GM13977 (cell line): ENCODE results near the gene FUOM.

Experiments used
- DNase-seq: peaks from one replicate; pipeline ENCODE4 v3.0.0; 2012; ENCODE audit warnings: low spot score
- in situ Hi-C: fragments of 300-500 bp; cut with MboI; formaldehyde crosslinking; loops from one replicate; pipeline ENCODE4 v1.12.0; 2022; ENCODE audit warnings: low sequenced_read_pairs, low pct_unique_long_range_greater_than_20kb, mixed read lengths, inconsistent platforms; ENCODE audit not compliant: unreplicated experiment
- TF ChIP-seq, protein P1 (sequence below): IDR thresholded peaks from 2 replicates; pipeline ENCODE4 v1.5.1; 2012; ENCODE audit warnings: mild to moderate bottlenecking, control low read depth; ENCODE audit not compliant: insufficient read depth; ENCODE audit errors: extremely low read depth, missing control alignments

FUOM gene

DNA sequence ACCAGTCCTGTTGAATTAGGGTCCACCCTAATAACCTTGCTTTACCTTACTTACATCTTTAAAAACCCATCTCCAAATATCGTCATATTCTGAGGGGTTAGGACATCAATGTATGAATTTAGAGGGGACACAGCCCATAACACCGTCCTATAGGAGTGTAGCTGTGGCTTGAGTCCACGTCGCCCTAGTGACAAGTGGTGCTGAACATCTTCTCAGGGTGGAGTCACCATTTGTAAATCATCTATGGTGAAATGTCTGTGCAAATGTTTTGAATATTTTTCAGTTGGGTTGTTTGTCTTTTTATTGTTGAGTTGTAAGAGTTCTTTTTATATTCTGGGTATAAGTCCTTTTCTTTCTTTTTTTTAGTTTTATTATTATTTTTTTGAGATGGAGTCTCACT is 15.8 kb downstream of the FUOM start:
- in situ Hi-C loops = no loop called here
- TF ChIP-seq, protein P1, sequence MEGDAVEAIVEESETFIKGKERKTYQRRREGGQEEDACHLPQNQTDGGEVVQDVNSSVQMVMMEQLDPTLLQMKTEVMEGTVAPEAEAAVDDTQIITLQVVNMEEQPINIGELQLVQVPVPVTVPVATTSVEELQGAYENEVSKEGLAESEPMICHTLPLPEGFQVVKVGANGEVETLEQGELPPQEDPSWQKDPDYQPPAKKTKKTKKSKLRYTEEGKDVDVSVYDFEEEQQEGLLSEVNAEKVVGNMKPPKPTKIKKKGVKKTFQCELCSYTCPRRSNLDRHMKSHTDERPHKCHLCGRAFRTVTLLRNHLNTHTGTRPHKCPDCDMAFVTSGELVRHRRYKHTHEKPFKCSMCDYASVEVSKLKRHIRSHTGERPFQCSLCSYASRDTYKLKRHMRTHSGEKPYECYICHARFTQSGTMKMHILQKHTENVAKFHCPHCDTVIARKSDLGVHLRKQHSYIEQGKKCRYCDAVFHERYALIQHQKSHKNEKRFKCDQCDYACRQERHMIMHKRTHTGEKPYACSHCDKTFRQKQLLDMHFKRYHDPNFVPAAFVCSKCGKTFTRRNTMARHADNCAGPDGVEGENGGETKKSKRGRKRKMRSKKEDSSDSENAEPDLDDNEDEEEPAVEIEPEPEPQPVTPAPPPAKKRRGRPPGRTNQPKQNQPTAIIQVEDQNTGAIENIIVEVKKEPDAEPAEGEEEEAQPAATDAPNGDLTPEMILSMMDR = no peak
- DNase-seq = no peak

DNA sequence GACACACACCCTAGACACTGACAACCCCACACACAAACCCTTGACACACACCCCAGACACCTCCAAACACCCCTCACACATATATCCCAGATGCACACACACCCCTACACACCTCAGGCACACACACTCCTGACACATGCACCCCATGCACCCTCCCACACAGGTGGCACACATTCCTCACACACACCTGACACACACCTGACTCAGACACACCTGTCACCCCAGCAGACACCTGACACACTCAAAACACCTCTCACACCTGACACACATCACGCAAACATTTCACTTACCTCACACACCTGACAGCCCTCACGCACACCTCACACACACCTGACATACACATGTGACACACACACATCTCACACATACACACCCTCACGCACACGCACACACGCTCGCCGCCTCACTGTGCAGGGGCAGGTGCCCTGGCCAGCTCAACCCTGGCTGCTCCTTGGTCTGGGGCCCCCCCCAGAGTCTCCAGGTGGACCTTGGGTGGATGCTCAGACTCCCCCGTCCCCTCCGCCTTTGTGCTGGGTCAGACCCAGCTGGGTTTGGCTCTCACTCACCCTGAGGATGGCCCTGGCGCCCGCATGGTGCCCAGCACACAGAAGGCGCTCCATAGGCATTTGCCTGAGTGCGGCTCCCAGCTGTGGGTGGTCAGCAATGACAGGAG is 18.0 kb downstream of the FUOM start:
- TF ChIP-seq, protein P1 = no peak
- DNase-seq = no peak
- in situ Hi-C loops = no loop called here

DNA sequence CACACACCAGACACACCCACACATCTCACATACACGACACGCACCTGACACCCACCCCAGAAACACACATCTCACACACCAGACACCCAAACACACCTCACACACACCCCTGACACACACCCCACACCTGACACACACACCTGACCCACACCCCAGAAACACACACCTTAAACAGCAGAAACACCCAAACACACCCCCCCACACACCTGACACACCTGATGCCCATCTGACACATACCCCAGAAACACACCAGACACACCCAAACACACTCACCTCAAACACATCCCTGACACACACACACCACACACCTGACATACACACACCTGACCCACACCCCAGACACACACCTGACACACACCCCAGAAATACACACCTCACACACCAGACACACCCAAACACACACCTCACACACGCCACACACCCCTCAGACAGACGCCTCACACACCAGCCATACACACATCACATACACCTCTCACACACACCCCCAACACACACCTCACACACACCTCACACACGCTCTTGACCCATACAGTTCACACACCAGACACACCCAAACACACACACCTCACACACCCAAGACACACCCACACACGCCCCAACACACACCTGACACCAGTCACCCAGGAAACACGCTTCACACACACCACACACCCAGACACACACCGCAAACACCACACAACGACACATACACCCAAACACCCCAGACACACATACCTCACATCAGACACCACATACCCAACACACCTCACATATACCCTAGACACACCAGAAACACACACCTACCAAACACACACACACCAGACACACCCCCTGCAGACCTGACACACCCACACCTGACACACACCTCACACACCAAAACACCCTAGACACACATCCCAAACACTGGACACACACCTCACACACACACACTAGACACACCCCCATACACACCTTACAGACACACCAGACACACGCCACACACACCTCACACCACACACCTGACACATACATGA is 19.4 kb downstream of the FUOM start:
- in situ Hi-C loops = no loop called here
- no peak for DNase-seq
- TF ChIP-seq, protein P1 = no peak

DNA sequence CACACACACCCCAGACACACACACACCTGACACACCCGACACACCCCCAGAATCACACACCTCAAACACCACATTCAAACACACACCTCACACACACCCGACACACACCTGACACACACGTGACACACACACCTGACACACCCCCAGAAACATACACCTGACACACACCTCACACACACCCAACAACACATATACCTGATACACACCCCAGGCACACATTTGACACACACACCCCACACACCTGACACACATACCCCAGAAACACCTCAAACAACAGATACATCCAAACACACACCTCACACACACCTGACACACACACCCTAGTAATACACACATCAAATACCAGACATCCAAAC is 20.5 kb downstream of the FUOM start:
- in situ Hi-C loops = no loop called here

DNA sequence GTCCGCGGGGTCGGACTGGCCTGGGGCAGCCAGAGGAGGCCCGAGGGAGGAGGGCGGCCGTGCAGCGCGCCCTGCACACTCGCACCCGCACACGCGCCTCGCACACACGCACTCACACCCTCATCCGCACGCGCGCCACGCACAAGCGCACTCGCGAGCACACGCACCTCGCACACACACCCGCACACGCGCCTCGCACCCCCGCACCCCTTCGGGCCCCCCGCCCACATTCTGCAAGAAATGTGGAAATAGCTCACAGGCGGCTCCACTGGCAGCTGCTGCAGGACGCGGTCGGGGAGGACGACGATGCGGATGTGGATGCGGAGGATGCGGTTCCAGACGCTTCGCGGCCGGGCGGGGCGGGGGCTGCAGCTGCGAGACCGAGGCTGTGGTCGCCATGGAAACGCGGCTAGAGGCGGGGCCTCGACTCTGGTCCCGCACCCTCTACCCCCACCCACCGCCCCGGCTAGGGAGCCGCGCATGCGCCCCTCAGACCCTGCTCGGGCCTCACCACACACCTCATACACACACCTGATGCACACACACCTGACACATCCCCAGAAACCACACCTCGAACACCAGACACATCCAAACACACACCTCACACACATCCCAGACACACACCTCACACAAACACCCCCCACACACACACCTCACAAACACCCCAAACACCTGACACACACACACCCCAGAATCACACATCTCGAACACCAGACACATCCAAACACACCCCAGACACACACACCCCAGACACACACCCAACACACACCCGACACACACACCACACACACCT is 21.0 kb downstream of the FUOM start, which contains the start of gene CALY:
Gene CALY (minus strand): TSS at position 320 of the 793 bp plus-strand sequence. CDS start 7,907 bp downstream, outside the sequence.
- peak; percentile 78 for DNase-seq
- in situ Hi-C loops = no loop called here
- TF ChIP-seq, protein P1 = no peak

More for the DNA sequence above, 20.5 kb downstream of the FUOM start:
- no peak for DNase-seq
- TF ChIP-seq, protein P1 = no peak

DNA sequence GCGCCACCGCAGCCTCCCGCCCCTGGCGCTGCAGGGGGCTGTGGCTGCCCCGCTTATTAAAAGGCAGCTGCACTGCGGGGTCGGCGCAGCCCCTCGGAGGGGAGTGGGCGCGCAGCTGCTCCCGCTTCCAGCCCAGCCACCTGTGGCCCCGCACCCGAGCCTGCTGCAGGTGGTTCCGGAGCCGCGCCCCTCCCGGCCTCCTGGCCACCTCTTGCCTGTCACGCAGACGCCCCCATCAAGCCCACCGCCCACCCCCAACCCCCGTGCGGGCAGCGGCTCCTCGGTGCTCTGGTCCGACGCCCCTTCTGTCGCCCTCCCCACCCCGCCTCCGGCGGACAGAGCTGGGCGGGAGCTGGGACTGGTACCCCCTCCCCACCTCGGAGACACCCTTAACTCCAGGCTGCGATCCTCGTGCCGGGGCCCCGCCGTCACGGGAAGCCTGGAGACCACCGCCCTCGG is 21.7 kb downstream of the FUOM start:
- no peak for DNase-seq
- in situ Hi-C loops = no loop called here
- TF ChIP-seq, protein P1 = no peak
